AG09319 (cell line): ENCODE data around the gene PROK1.

Experiments
- DNase-seq: peaks from one replicate; pipeline ENCODE4 v3.0.0-alpha.2; 2010; ENCODE audit warnings: low read depth; ENCODE audit errors: extremely low read depth
- CTCF ChIP-seq: IDR thresholded peaks from 2 replicates; pipeline ENCODE4 v1.5.1; 2011; ENCODE audit warnings: low read depth, mild to moderate bottlenecking, inconsistent platforms, low read length, moderate library complexity

The PROK1 gene

DNA sequence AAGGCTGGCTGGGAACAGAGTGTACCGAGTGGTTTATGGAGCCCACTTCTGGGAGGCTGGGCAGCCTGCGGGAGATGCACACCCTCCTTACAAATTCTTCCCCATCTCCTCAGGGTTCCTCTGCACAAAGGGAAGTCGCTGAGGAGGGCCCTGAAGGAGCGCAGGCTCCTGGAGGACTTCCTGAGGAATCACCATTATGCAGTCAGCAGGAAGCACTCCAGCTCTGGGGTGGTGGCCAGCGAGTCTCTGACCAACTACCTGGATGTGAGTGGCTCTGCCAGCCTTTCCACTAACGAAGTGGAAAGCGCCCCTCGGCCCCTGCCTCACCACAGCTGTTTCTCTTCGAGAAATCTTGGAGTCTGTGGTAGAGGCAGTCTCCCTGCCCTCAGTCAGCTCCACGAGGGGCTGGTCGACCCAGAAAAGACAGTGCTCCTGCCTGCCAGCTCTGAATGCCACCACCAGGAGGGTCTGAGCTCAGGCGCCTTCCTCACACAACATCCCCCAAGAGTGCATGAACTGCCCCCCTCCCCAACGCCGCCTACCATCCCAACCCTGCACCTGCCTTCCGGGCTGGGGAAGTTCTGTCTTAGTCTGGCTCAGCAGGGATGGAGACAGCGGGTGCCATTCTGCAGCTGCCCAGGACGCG is 31.8 kb downstream of the PROK1 start:
- no peak for TF ChIP-seq CTCF
- no peak for DNase-seq

DNA sequence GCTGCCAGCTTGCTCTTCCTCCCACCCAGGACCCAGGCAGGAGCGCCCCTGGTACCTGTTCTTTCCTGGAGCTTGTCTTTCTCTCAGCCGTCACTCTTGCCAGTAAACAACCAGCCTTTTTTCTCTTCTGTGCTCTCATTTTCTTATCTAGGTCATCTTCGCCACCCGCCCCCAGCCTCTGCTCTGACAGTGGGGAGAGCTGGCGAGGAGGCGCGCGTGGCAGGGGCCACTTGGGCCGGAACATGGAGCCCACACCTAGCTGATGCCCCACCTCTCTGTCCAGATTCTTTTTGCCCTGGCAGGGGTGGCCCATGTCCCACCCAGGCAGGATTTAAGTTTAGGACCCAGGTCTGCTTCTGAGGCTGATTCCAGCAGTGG is 32.3 kb downstream of the PROK1 start:
- DNase-seq, result no peak
- TF ChIP-seq CTCF, result no peak

DNA sequence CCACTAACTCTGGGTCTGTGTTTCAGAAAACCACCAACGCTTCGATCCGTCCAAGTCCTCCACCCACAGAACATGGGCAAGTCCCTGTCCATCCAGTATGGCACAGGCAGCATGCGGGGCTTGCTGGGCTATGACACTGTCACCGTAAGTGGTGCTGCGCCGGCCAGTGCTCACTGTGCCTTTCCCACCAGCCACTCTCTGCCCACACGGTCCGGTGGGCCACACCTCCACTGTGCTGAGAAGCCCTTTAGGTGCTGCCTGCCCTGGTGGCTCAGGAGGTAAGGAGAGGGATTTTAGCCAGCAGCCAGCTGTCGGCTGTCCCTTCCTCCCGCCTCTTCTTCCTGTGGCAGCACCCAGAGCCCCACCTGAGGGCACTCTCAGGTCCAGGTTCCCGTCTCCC is 33.9 kb downstream of the PROK1 start:
- no peak for DNase-seq
- no peak for TF ChIP-seq CTCF

DNA sequence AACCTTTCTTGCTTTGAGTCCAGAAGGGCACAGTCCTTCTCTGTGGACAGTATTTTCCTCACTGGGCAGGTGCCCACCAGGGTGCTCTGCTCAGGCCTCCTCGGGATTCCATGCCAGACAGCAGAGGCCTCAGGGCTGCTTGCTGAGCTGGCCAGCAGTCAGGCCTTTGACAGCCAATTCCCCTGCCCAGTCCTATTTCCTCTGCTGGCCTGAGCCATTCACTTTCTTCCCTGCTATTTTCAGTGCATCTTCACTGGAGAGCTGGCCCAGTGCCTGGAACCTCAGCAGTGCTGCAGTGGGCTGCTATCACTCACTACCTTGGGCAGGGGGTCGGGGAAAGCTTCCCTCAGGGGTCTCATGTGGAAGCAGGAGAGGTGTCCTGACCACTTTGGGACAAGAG is 34.8 kb downstream of the PROK1 start:
- DNase-seq, result no peak
- no peak for TF ChIP-seq CTCF

GRCh38 chr1:110487726-110488125 is 36.8 kb downstream of the PROK1 start:
- no peak for TF ChIP-seq CTCF
- no peak for DNase-seq

DNA sequence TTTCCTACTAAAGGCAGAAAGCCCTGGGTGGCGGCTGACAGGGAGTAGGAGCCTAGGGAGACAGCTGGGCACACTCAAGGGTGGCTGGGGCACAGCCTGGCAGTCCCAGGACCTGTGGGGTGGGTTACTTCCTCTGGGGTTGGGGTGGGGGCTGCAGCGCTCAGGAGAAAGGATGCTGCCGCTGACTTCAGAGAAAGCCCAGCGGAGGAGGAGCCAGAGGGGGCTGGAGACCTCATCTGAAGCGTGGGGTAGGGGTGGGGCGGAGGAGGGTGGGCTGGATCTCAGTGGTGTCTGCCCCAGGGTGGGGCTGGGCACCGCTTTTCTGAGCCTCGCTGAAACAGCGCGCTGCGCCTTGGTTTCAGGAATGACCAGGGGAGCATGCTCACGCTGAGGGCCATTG is 37.2 kb downstream of the PROK1 start:
- no peak for TF ChIP-seq CTCF
- DNase-seq, result no peak

- no peak for TF ChIP-seq CTCF
- DNase-seq, result no peak
Observed at GRCh38 chr1:110488867-110489266, 37.9 kb downstream of the PROK1 start.
